PC-3 (cell line): ENCODE data around the gene AKT1. TPM values are rescaled to one million over a fixed set of nuclear protein-coding genes. Genes with fewer than 3 reads are reported as not detected.

Source experiments
- ATAC-seq: fragments of 200-7000 bp; cut with Tn5 transposase; 2 replicates; pipeline ENCODE4 v1.9.1; 2020; ENCODE audit warnings: mild to moderate bottlenecking, moderate library complexity
- BruUV-seq: library from RNA; stranded (reverse); fragments of 400-500 nt; replicated peaks from 2 replicates; lab custom pipeline; 2021; lab: Mats Ljungman, UMichigan
- CTCF ChIA-PET: fragments of 300-600 bp; sonication (Branson Sonifier 250); formaldehyde crosslinking; loops from one replicate; lab custom pipeline; 2022; ENCODE audit warnings: antibody characterized with exemption; lab: Charles Lee
- POLR2A ChIA-PET: fragments of 300-600 bp; sonication (Branson Sonifier 250); formaldehyde crosslinking; loops from one replicate; lab custom pipeline; 2022; ENCODE audit warnings: antibody characterized with exemption; ENCODE audit not compliant: unreplicated experiment; lab: Charles Lee
- DNase-seq: peaks from one replicate; pipeline ENCODE4 v3.0.0-alpha.2; 2015
- H2AFZ ChIP-seq: fragments of 300-600 bp; sonication (generic); 2 replicates; pipeline ENCODE4 v1.6.0; 2016; ENCODE audit warnings: antibody characterized with exemption, low read length
- H3F3A ChIP-seq: fragments of 300-600 bp; sonication (generic); one replicate; pipeline ENCODE4 v1.6.0; 2017; ENCODE audit warnings: antibody characterized with exemption, low read length, control low read depth, mild to moderate bottlenecking; ENCODE audit not compliant: unreplicated experiment
- H3K27ac ChIP-seq: fragments of 300-600 bp; sonication (generic); 2 replicates; pipeline ENCODE4 v1.5.1; 2016; ENCODE audit warnings: mild to moderate bottlenecking, low read length
- H3K27me3 ChIP-seq: fragments of 300-600 bp; sonication (generic); 2 replicates; pipeline ENCODE4 v1.6.1; 2016; ENCODE audit warnings: low read length, mixed read lengths
- H3K36me3 ChIP-seq: fragments of 300-600 bp; sonication (generic); 2 replicates; pipeline ENCODE4 v1.6.1; 2016; ENCODE audit warnings: low read depth, mixed run types, low read length, mixed read lengths
- H3K4me1 ChIP-seq: fragments of 300-600 bp; sonication (generic); 2 replicates; pipeline ENCODE4 v1.5.1; 2016; ENCODE audit warnings: low read length; ENCODE audit not compliant: insufficient read depth
- H3K4me2 ChIP-seq: fragments of 300-600 bp; sonication (generic); 2 replicates; pipeline ENCODE4 v1.6.0; 2016; ENCODE audit warnings: low read length
- H3K4me3 ChIP-seq: fragments of 300-600 bp; sonication (generic); 2 replicates; pipeline ENCODE4 v1.5.1; 2016; ENCODE audit warnings: mild to moderate bottlenecking, low read length, mixed read lengths
- H3K79me2 ChIP-seq: fragments of 300-600 bp; sonication (generic); 2 replicates; pipeline ENCODE4 v1.6.1; 2017; ENCODE audit warnings: low read length, mixed read lengths
- H3K9ac ChIP-seq: fragments of 300-600 bp; sonication (generic); 2 replicates; pipeline ENCODE4 v1.6.0; 2016; ENCODE audit warnings: mild to moderate bottlenecking, low read length
- H3K9me2 ChIP-seq: fragments of 300-600 bp; sonication (generic); replicated peaks from 2 replicates; pipeline ENCODE4 v1.6.1; 2016; ENCODE audit warnings: mixed run types, low read length, mixed read lengths
- H3K9me3 ChIP-seq: fragments of 300-600 bp; sonication (generic); 2 replicates; pipeline ENCODE4 v1.6.1; 2016; ENCODE audit warnings: low read length, mixed read lengths
- H4K20me1 ChIP-seq: fragments of 300-600 bp; sonication (generic); 2 replicates; pipeline ENCODE4 v1.6.1; 2016; ENCODE audit warnings: low read length, mixed read lengths
- EZH2 ChIP-seq: fragments of 300-600 bp; sonication (generic); IDR thresholded peaks from one replicate; pipeline ENCODE4 v1.6.1; 2017; ENCODE audit warnings: antibody characterized with exemption, mild to moderate bottlenecking, low read length; ENCODE audit not compliant: unreplicated experiment
- EZH2phosphoT487 ChIP-seq: fragments of 300-600 bp; sonication (generic); IDR thresholded peaks from 2 replicates; pipeline ENCODE4 v1.6.1; 2018; ENCODE audit warnings: mild to moderate bottlenecking, antibody characterized with exemption, low read length, borderline replicate concordance
- intact Hi-C: fragments of 100-400 bp; cut with micrococcal nuclease; formaldehyde crosslinking; loops from 2 replicates; pipeline ENCODE4 v1.9.0; 2023
- total RNA-seq: library from RNA; depleted of rRNA; stranded (reverse); fragments of >200 nt; gene quantifications from 2 replicates; pipeline ENCODE4 v1.2.3, GENCODE V29; 2014
- TF ChIP-seq, protein P1 (sequence below): fragments of 300-600 bp; sonication (generic); conservative IDR thresholded peaks from 2 replicates; pipeline ENCODE4 v1.5.1; 2017; ENCODE audit warnings: antibody characterized with exemption, low read depth, mild to moderate bottlenecking, low read length

AKT1 gene
- total RNA-seq, 1 experiment from 2014 or later: 196 TPM

DNA sequence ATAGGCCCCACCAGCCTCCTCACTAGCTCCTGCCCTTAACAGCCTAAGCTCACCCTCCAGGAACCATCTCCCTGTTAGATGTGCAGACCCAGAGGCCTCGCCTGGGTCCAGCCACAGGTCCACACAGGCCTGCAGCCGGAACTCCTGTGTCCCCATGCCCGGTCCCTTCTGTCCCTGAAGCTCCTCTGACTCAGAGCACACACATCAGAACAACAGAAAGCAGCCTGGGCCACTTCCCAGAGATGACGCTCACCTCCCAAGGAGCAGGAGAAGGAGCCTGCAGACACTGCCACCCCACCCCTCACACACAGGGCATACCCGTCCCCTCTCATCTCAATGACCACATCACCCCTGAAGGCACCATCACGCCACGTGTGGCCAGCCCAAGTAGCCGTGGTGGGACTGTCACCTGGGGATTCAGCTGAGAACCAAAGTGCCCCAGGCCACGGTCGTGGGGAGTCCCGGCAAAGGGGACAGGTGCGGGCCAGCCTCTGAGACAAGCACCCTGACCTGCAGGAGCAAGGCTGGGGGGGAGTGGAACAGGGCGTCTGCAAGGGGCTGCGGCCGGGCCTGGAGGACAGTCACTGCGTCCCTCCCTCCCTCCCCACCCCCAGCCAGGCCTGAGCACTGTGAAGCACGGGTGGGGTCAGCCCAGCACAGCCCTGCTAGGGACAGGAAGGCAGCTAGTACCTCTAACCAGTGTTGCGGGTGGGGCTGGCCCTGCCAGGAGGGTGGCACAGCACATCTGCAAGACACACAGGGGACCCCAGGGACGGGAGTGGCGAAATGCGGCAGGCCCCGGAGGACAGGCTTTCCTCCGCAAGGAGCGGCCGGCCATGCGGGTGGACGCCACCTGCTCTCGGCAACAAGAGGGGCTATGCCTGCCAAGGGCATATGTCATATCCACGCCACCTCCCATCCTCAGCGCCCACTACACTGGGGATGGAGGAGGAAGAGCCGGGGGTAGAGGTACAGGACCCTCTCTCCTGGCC lies 5.5 kb downstream of the AKT1 start:
- Histone ChIP-seq H3K4me2 (no peak overlapping the region), H3K79me2 (peaks cover 70% of the 10 kb centered on the region), H3F3A (no peaks in the 10 kb centered on the region), H3K9me2 (no peaks in the 10 kb centered on the region), H2AFZ (no peak overlapping the region), H3K4me1 (peaks cover 11% of the 10 kb centered on the region), H3K9me3 (no peaks in the 10 kb centered on the region), H3K36me3 (peaks cover 4% of the 10 kb centered on the region; the same call in 1 of the 2 replicates), H3K27ac (no peak overlapping the region), H3K27me3 (no peaks in the 10 kb centered on the region), H3K9ac (no peak overlapping the region), H4K20me1 (peaks cover 27% of the 10 kb centered on the region), H3K4me3 (no peak overlapping the region)
- ATAC-seq (no peak), DNase-seq (no peak)
- intact Hi-C loops: no loop called here
- POLR2A ChIA-PET: no interaction called here
- BruUV-seq: no TSS peak
- CTCF ChIA-PET: no interaction called here
- TF ChIP-seq EZH2 (no peak), EZH2phosphoT487 (no peak)
- TF ChIP-seq, protein P1, sequence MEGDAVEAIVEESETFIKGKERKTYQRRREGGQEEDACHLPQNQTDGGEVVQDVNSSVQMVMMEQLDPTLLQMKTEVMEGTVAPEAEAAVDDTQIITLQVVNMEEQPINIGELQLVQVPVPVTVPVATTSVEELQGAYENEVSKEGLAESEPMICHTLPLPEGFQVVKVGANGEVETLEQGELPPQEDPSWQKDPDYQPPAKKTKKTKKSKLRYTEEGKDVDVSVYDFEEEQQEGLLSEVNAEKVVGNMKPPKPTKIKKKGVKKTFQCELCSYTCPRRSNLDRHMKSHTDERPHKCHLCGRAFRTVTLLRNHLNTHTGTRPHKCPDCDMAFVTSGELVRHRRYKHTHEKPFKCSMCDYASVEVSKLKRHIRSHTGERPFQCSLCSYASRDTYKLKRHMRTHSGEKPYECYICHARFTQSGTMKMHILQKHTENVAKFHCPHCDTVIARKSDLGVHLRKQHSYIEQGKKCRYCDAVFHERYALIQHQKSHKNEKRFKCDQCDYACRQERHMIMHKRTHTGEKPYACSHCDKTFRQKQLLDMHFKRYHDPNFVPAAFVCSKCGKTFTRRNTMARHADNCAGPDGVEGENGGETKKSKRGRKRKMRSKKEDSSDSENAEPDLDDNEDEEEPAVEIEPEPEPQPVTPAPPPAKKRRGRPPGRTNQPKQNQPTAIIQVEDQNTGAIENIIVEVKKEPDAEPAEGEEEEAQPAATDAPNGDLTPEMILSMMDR: no peak

DNA sequence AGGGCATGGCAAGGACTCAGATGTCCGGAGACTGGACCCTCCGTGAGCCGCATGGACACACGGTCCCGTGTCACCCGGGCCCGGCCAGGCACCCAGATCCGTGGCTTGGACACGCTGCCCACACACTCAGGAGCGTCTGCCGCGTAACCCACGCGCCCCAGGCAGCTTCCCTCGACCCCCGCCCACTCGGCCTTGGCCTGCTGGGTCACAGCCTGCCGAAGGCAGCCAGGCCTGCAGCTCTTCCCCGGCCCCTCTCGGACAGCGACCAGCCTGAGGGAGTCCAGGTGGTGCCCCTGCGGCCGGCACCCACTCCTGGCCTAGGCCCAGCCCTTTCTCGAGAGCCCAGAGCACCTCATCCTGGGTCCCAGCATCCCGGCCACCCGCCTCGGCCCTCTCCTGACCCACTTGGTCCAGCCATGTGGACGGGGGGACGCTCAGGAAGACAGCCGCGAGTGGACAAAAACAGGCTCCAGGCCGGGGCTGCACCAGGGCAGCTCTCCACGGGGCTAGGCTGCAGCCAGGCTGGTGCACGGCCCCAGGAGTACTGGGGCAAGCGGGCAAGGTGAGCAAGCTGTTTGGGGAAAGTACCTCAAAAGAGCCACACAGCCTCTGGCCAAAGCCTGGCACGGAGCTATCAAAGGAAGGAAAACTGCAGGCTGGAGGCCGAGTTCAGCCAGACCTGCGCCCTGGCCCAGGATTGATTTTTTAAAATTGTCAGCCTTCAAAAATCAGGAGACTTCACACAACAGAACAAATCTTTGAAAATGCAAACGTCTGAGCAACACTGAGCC lies 6.5 kb downstream of the AKT1 start:
- CTCF ChIA-PET: no interaction called here
- H3K27ac ChIP-seq: no peak overlapping the region
- H3K36me3 ChIP-seq: peaks cover 4% of the 10 kb centered on the region; the same call in 1 of the 2 replicates
- H3K4me2 ChIP-seq: no peak overlapping the region
- H4K20me1 ChIP-seq: peaks cover 24% of the 10 kb centered on the region
- TF ChIP-seq EZH2: no peak
- TF ChIP-seq, protein P1: no peak
- TF ChIP-seq EZH2phosphoT487: no peak
- H3K9me3 ChIP-seq: no peaks in the 10 kb centered on the region
- no peak overlapping the region for H3K4me3 ChIP-seq
- POLR2A ChIA-PET: no interaction called here
- intact Hi-C loops: no loop called here
- peaks cover 60% of the 10 kb centered on the region for H3K79me2 ChIP-seq
- BruUV-seq: no TSS peak
- H3K9me2 ChIP-seq: no peaks in the 10 kb centered on the region
- no peaks in the 10 kb centered on the region for H3K27me3 ChIP-seq
- H2AFZ ChIP-seq: no peak overlapping the region
- ATAC-seq (no peak), DNase-seq (no peak)
- H3K9ac ChIP-seq: no peak overlapping the region
- H3K4me1 ChIP-seq: peaks cover 7% of the 10 kb centered on the region
- H3F3A ChIP-seq: no peaks in the 10 kb centered on the region
